Spleen (tissue), 11 donors: ENCODE measurements around the gene KCTD20. TPM values are rescaled to one million over a fixed set of nuclear protein-coding genes. Genes with fewer than 3 reads are reported as not detected.

Experiments
- DNase-seq: peaks from one replicate; pipeline ENCODE4 v3.0.0-alpha.2; 2020
- H3K27ac ChIP-seq, 8 donors: fragments of 200-600 bp; sonication (generic) in 7 of 8; 1 replicate in 4 of 8; 2 replicates in 4 of 8; pipeline versions ENCODE4 v1.5.0 to v1.8.0; 2016 to 2021; ENCODE audit warnings: inconsistent platforms in 4 of 8, mild to moderate bottlenecking in 4 of 8, moderate library complexity in 1 of 8
- H3K27me3 ChIP-seq, 7 donors: fragments of 200-600 bp; sonication (generic) in 6 of 7; replicated peaks in 1 of 7; 1 replicate in 4 of 7; 2 replicates in 3 of 7; pipeline versions ENCODE4 v1.5.0 to v1.8.0; 2016 to 2021; ENCODE audit warnings: inconsistent platforms in 3 of 7, mild to moderate bottlenecking in 1 of 7
- H3K36me3 ChIP-seq, 6 donors: fragments of 200-600 bp; sonication (generic) in 5 of 6; 1 replicate in 4 of 6; 2 replicates in 2 of 6; pipeline versions ENCODE4 v1.5.0 to v1.8.0; 2016 to 2021; ENCODE audit warnings: inconsistent platforms in 2 of 6
- H3K4me1 ChIP-seq, 6 donors: fragments of 200-600 bp; sonication (generic) in 5 of 6; 1 replicate in 3 of 6; 2 replicates in 3 of 6; pipeline versions ENCODE4 v1.5.0 to v1.8.0; 2016 to 2021; ENCODE audit warnings: inconsistent platforms in 3 of 6
- H3K4me3 ChIP-seq, 8 donors: fragments of 200-600 bp; sonication (generic) in 7 of 8; 1 replicate in 4 of 8; 2 replicates in 4 of 8; pipeline versions ENCODE4 v1.5.0 to v1.8.0; 2016 to 2021; ENCODE audit warnings: inconsistent platforms in 4 of 8, mild to moderate bottlenecking in 4 of 8, moderate library complexity in 2 of 8
- H3K9me3 ChIP-seq, 8 donors: fragments of 200-600 bp; sonication (generic) in 7 of 8; 1 replicate in 4 of 8; 2 replicates in 4 of 8; pipeline versions ENCODE4 v1.5.0 to v1.8.0; 2016 to 2021; ENCODE audit warnings: inconsistent platforms in 4 of 8
- POLR2A ChIP-seq, 3 donors: fragments of 450-650 bp; IDR thresholded peaks; one replicate each; pipeline ENCODE4 v1.5.1; 2017; ENCODE audit warnings: antibody characterized with exemption in 3 of 3, mild to moderate bottlenecking in 1 of 3
- POLR2AphosphoS5 ChIP-seq, 3 donors: sonication (generic); formaldehyde crosslinking; IDR thresholded peaks; one replicate each; pipeline ENCODE4 v1.5.1; 2017; ENCODE audit warnings: antibody characterized with exemption in 3 of 3
- WGBS, 5 donors: extraction: QIAGEN DNeasy Blood & Tissue Kit in 3 of 5; methylation state at CpG; one replicate each; pipeline versions ENCODE4 v1.1.5 to v1.1.7; 2013 to 2018; 5-methylcytosine and 5-hydroxymethylcytosine counted together
- intact Hi-C: fragments of 100-400 bp; cut with DNase I; formaldehyde crosslinking; loops from one replicate; pipeline ENCODE4 v1.15.0; 2023; ENCODE audit warnings: low total_unique reads
- polyA plus RNA-seq, 3 donors: library from polyadenylated mRNA; stranded (reverse); fragments of 200-250 nt; gene quantifications; one replicate each; pipeline ENCODE4 v1.2.1, GENCODE V29; 2013
- small RNA-seq, 4 donors: library from RNA; depleted of rRNA; stranded (forward); fragments of <200 nt; gene quantifications; one replicate each; pipeline ENCODE3, GENCODE V24; 2016
- total RNA-seq, 7 donors: library from RNA; depleted of rRNA in 3 of 7; stranded (reverse); fragments of >200 nt in 3 of 7; fragmentation: NEBNext Ultra II Directional in 4 of 7; extraction: Animal tissue kit (Norgen Biotek cat#: 25700) in 4 of 7; gene quantifications; one replicate each; pipeline versions ENCODE4 v1.1.0 to v1.2.1, GENCODE V29; 2016 to 2021
- TF ChIP-seq, protein P1 (sequence below), 11 experiments: fragments of 200-600 bp in 7 of 11; fragments of 450-650 bp in 4 of 11; sonication (generic) in 4 of 11; IDR thresholded peaks in 8 of 11; conservative IDR thresholded peaks in 3 of 11; 1 replicate in 7 of 11; 2 replicates in 4 of 11; pipeline versions ENCODE4 v1.4.0 to v1.8.0; 2016 to 2021; ENCODE audit warnings: antibody characterized with exemption in 11 of 11, inconsistent platforms in 4 of 11, mild to moderate bottlenecking in 1 of 11
- donor health status: healthy with polysubstance abuse.
- donor health status: DM: no; HTN: no; CAD: no; lungs with moderate emphysema.
- donor health status: DM: no; HTN: no; CAD: no.
- donor health status: Bipolar disorder and iron deficiency.
- donor health status: healthy.
- donor health status: DM: no; HTN: no; CAD: no.
- donor health status: DM: yes; HTN: yes; CAD: no.

The KCTD20 gene
- total and polyA plus RNA-seq, 10 donors, result 12.8 to 65.9 (median 51.4) TPM

DNA sequence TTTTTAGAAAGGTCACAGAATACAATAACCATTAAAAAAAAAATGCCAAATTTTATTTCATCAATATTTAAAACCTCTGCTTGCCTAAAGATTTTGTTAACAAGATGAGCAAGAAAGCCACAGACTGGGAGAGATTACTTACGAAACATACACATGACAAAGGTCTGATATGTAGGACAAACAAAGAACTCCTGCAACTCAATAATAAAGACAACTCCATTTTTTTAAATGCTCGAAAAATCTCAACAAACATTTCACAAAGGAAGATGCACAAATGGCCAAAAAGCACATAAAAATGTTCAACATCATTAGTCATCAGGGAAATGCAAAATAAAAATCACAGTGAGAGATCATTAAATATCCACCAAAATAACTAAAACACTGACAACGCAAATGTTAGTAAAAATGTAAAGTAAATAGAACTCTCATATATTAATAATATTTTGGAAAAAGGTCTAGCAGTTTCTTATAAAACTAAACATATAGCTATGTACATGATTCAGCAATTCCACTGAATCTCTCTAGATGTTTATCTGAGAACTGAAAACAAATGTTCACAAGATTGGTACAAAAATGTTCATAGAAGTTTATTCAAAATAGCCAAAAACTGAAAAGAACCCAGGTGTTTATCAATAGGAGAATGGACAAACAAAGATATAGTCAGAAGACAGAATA, 94.2 kb downstream of the KCTD20 start:
- TF ChIP-seq POLR2A (IDR thresholded peaks at IDR 0.05) (no peak), POLR2AphosphoS5 (IDR thresholded peaks at IDR 0.05) (no peak)
- TF ChIP-seq, protein P1, sequence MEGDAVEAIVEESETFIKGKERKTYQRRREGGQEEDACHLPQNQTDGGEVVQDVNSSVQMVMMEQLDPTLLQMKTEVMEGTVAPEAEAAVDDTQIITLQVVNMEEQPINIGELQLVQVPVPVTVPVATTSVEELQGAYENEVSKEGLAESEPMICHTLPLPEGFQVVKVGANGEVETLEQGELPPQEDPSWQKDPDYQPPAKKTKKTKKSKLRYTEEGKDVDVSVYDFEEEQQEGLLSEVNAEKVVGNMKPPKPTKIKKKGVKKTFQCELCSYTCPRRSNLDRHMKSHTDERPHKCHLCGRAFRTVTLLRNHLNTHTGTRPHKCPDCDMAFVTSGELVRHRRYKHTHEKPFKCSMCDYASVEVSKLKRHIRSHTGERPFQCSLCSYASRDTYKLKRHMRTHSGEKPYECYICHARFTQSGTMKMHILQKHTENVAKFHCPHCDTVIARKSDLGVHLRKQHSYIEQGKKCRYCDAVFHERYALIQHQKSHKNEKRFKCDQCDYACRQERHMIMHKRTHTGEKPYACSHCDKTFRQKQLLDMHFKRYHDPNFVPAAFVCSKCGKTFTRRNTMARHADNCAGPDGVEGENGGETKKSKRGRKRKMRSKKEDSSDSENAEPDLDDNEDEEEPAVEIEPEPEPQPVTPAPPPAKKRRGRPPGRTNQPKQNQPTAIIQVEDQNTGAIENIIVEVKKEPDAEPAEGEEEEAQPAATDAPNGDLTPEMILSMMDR (IDR thresholded peaks at IDR 0.05 in 8 of 11, conservative IDR thresholded peaks at IDR 0.05 in 3 of 11), result no peak
- no peak overlapping the region for H3K27ac ChIP-seq
- H3K9me3 ChIP-seq, result no peaks in the 10 kb centered on the region
- peaks cover 0 to 98% (median 43%) of the 10 kb centered on the region in 6 donors for H3K36me3 ChIP-seq
- intact Hi-C loops, result no loop called here
- H3K4me3 ChIP-seq, result no peak overlapping the region
- no peak for DNase-seq
- H3K4me1 ChIP-seq, result peaks cover 4 to 39% (median 12%) of the 10 kb centered on the region in 6 donors
- WGBS, 5 donors, result 91 to 98% (median 96%) methylated on average over 3 of the region's 3 CpGs
- no peaks in the 10 kb centered on the region for H3K27me3 ChIP-seq

GRCh38 chr6:36539814-36540568, 97.2 kb downstream of the KCTD20 start:
- no peaks in the 10 kb centered on the region for H3K9me3 ChIP-seq
- DNase-seq, result no peak
- TF ChIP-seq, protein P1 (IDR thresholded peaks at IDR 0.05 in 8 of 11, conservative IDR thresholded peaks at IDR 0.05 in 3 of 11), result no peak
- no peak for TF ChIP-seq POLR2A (IDR thresholded peaks at IDR 0.05)
- no peaks in the 10 kb centered on the region for H3K27me3 ChIP-seq
- intact Hi-C loops, result loop anchor here (10.0 kb wide), 1 partner anchor 55 kb away; the partner anchor contains the start of gene SRSF3
- 88 to 90% (median 89%) methylated on average over 4 of the region's 4 CpGs for WGBS, 5 donors
- H3K36me3 ChIP-seq, result peaks cover 0 to 70% (median 39%) of the 10 kb centered on the region in 6 donors
- H3K4me1 ChIP-seq, result peaks cover 22 to 59% (median 38%) of the 10 kb centered on the region in 6 donors
- peak overlapping the region in 2 of 8 donors; percentile 15 to 56 for H3K27ac ChIP-seq
- H3K4me3 ChIP-seq, result no peak overlapping the region

Small RNA genes within 50 kb of the gene (small RNA-seq; reads per million reads assigned to genes)
- 0 reads per million in 4 donors for gene RN7SL502P

Other genes with a start within 250 kb of the KCTD20 start
- 10 to 100 TPM; 30.8 to 42.7 (median 33.0) TPM for gene BRPF3, start 246.3 kb upstream of the KCTD20 start, total RNA-seq
- 1 to 10 TPM; 2.4 to 7.5 (median 3.2) TPM for gene BRPF3, start 246.3 kb upstream of the KCTD20 start, polyA plus RNA-seq
- gene PNPLA1, start 172.9 kb upstream of the KCTD20 start, total RNA-seq, result 1 to 10 TPM in 5 of 7 donors, under 1 TPM in 2; 0.52 to 3.7 (median 1.1) TPM
- under 1 TPM; 0.05 to 0.38 (median 0.13) TPM for gene PNPLA1, start 172.9 kb upstream of the KCTD20 start, polyA plus RNA-seq
- not detected for gene BNIP5, start 106.1 kb upstream of the KCTD20 start, total RNA-seq
- under 1 TPM in 1 of 3 donors, not detected in 2; 0.05 TPM for gene BNIP5, start 106.1 kb upstream of the KCTD20 start, polyA plus RNA-seq
- gene ETV7, start 55.3 kb upstream of the KCTD20 start, total RNA-seq, result 1 to 10 TPM in 6 of 7 donors, under 1 TPM in 1; 0.51 to 3.2 (median 1.9) TPM
- 1 to 10 TPM; 1.6 to 4.5 (median 2.1) TPM for gene ETV7, start 55.3 kb upstream of the KCTD20 start, polyA plus RNA-seq
- under 1 TPM in 1 of 7 donors, not detected in 6; 0.49 TPM for gene PXT1, start 146 bp upstream of the KCTD20 start, total RNA-seq
- gene PXT1, start 146 bp upstream of the KCTD20 start, polyA plus RNA-seq, result not detected
- 10 to 100 TPM; 30.5 to 51.8 (median 38.7) TPM for gene STK38, start 104.5 kb downstream of the KCTD20 start, total RNA-seq
- 10 to 100 TPM; 16.4 to 26.6 (median 19.6) TPM for gene STK38, start 104.5 kb downstream of the KCTD20 start, polyA plus RNA-seq
- 100 to 1,000 TPM in 6 of 7 donors, 10 to 100 TPM in 1; 93.8 to 271 (median 215) TPM for gene SRSF3, start 151.4 kb downstream of the KCTD20 start, total RNA-seq
- gene SRSF3, start 151.4 kb downstream of the KCTD20 start, polyA plus RNA-seq, result 100 to 1,000 TPM; 121 to 224 (median 173) TPM
- gene CDKN1A, start 235.7 kb downstream of the KCTD20 start, total RNA-seq, result 10 to 100 TPM; 26.5 to 58.5 (median 32.8) TPM
- gene CDKN1A, start 235.7 kb downstream of the KCTD20 start, polyA plus RNA-seq, result 10 to 100 TPM; 10.7 to 18.4 (median 11.9) TPM